Suppressor macrophage treated with lipopolysaccharide for 4 hours (primary cell): ENCODE results near the gene NEDD9.

ENCODE experiments used
- DNase-seq: peaks from one replicate; pipeline ENCODE4 v3.0.0-alpha.2; 2020

Gene NEDD9

GRCh38 chr6:11168091-11168635 lies 64.3 kb downstream of the NEDD9 start:
- DNase-seq = no peak

DNA sequence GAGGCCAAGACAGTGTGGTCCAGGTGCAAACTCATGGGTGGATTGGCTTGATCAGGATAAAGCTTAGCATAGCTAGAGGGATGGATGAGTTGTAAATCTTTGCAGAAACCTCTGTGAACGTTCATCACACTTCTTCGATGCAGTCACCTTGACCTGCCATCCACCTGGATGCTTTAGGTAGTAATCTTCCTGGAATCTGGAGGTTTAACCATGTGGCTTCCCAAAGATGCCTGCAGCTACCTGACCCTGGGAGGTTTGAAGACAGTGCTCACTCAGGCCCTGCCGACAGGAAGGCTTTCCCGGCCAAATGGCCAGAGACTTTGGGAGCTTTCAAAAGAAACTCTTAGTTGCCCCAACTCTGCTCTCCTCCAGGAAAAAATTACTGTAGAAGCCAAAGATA lies 65.5 kb downstream of the NEDD9 start:
- no peak for DNase-seq

DNA sequence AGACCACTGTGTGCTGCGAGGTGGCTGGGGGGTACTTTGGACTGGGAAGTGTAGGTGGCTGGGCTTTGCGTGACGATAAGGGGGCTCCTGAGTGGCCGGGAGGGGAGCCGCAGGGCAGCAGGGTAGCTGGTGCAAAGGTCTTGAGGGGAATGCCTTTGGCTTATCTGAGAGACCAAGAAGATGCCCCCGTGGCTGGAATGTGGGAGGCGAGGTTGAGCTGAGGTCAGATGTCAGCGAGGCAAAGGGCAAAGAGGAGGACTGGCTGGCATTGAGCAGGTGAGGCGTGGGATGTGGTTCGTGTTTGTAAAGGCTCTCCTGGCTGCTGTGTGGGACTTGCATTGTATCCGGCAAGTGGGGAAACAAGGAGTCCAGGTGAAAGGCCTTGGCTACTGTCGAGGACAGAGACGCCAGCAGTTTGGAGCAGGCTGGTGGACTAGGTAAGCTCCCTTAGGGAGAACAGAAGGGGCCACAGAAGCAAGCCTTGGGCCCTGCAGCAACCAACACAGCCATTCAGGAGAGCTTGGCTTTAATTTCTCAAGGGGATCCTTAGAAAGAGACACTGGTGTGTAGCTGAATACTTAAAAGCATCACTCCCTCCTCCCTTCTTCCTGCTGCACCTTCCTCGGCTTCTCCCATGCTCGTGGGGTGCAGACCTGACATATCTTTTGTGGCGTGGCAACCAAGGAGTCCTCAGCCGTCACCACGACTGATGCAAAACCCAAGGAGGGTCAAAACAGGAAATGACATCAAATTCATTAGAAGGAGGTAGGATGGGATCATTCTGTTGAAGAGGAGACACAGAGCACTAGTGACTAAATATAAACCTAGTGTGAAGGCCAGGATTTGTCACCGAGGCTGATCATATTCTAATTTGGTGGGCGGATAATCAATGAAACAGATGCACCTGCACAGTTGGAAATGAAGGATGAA lies 67.5 kb downstream of the NEDD9 start:
- DNase-seq = no peak

- DNase-seq = no peak
Observed at GRCh38 chr6:11163932-11164331, 68.5 kb downstream of the NEDD9 start.

DNA sequence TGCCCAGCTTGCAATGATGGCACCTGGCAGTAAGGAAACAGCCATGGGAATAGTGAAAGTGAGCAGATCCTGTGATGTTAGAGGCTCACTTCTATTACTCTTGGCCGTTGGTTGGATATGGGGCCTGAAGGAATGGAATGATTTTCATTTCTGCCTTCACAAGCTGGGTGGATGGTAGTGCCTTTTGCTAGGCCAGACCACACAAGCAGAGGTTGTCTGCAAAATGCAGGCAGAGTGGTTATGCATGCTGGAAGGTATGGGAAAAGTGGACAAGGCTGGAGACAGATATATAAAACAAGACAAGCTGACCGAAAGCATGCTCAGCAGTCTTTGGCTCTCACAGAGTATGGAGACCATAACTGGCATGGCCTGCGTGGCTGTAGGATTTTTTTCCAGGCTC lies 70.2 kb downstream of the NEDD9 start:
- DNase-seq = no peak

DNA sequence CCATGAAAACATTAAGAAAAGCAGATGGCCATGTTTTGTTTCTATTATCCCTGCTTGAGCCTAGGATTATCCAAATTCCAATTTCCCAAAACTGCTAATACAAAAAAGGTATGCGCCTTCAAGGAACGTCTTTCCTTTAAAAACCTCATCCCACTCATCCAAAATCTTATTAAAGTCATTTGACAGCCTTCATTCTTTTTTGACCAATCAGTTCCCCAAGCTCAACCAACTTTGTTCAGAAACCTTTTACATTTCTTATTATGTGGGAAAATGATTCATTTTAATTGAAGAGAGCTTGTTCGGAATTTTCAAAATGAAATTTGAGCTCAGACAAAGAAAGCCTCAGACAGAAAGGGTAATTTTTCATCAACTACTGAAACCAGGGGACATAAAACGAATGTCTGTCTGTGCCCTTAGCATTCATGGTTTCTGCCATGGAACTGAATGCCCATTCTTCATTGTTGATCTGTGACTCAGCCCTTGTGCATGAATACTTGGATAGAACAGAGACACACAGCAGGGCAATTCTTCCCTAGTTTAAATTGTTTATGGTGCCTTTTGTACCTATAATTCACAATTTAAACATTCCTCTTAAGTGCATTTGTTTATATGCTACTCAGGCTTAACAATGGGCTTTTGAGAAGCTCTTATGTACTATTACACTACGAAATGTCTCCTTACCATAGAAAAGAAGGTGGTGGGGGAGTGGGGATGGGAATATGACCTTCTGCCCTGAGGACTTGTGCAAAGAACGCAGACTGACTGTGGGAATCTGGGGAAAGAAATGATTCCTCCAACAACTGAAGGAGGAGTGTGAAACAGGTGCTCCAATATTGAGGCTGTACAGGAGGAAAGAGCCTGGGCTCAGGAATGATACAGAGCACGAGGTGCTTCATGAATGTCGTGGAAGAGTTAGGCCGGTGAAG lies 71.2 kb downstream of the NEDD9 start:
- DNase-seq = no peak

DNA sequence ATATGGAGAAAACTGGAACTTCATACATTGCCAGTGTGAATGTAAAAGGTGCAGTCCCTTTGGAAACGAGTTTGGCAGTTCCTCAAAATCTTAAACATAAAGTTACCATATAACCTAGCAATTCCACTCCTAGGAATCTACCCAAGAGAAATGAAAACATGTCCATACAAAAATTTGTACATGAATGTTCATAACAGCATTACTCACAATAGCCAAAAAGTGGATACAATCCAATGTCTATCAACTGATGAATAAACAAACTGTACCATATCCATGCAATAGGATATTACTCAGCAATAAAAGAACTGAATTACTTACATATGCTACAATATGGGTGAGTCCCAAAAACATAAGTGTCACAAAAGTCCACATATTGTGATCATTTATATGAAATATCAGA lies 72.3 kb downstream of the NEDD9 start:
- DNase-seq = no peak

DNA sequence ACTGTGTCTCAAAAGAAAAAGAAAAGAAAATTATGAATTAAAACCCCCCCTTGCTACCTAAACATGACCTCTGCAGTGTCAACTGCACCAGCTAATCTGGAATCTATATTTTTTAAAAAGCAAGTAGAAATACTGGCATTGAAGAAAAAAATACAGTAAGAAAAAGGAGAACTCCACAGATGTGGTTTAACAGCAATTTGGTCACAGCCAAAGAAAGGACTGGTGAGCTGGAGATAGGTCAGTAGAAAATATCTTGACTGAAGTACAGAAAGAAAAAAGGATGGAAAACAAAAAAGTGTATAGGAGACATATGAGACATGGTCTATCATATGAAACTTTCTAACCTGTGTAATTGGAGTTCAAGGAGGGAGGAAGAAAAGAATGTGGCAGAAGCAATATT lies 76.9 kb downstream of the NEDD9 start:
- no peak for DNase-seq

DNA sequence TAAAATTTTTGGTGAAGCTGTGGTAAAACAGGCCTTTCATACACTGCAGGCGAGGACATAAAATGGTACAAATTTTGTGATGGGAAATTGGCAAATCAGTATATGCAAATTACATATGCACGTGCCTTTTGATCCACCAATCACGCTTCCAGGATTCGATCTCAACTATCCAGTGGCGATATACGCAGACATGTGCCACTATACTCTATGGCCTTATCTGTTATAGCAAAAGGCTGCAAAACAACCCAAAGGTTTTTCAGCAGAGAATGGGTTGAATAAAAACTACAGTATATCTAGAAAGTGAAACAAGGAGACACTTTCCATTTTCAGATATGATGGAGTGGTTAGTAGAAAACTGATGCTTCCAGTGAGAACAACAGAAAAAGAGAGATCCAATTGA lies 79.0 kb downstream of the NEDD9 start:
- DNase-seq = no peak

GRCh38 chr6:11152581-11152980 lies 79.9 kb downstream of the NEDD9 start:
- no peak for DNase-seq

DNA sequence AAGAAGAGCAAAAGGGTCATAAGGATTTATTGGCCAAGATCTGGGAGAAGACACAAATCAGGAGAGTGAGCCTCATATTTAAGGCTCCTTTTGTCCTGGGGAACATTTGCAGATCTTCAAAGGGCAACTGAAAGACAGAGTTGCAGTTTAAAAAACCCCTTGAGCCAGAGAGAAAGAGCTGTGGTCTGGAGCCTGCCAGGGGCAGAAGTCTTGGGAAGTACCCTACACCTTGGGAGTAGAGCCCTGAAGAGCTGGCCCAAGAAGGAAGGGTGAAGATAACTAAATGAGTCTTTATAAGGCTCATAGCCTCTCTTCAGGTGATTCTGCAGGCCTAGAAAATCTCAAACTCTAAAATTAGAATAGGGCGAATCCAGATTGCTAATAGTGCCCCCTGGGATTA lies 81.0 kb downstream of the NEDD9 start:
- DNase-seq = no peak

DNA sequence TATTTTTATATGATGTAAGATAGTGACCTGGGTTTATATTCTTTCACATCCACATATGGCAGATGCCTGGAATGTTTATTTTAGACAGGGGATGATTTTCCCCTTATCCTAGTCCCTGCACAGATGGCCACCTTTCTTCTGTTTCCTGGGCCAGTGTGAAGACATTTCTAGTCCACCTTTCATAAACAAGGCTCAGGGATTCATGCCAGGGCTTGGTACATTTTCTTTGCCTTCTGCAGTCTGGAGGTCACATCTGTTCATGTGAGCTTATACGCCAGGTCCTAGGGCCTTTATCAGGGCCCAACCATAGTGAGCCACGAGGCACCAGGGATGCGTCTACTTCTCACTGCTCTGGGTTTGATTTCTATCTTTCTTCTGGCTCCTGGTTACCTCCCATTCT lies 82.9 kb downstream of the NEDD9 start:
- no peak for DNase-seq

DNA sequence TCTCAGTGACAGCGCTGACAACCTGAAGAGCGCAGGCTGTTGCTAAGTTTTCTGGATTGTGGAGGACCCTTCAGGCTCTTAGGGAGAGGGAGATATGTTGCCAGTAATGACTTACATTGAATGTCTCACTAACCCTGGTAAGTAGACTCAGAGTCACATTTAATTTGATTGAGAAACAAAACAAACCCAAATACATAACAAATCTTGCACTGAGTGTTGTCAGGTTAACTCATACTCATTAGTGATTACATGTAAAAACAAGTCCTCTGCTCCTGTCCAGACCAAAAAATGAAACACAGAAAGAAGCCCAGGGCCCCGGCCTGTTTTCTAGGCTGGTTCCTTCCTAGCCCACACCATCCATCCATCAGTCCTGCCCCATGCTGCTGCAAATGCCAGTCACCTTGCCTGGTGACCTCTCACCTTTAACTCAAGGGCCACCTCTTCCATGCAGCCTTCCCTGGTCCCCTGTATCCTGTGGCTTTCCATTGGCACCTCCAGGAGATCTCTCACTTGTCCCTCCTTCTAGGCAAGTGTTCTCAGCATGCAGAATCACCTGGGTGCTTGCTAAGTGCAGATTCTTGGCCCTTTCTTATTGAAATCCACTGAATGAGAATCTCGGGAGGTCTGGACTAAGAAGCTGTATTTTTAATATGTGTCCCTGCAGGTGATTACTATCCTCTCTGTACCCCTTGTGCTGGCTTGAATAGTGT lies 86.2 kb downstream of the NEDD9 start:
- no peak for DNase-seq

- DNase-seq = peak; percentile 80
Observed at GRCh38 chr6:11144393-11144851, 88.0 kb downstream of the NEDD9 start.

DNA sequence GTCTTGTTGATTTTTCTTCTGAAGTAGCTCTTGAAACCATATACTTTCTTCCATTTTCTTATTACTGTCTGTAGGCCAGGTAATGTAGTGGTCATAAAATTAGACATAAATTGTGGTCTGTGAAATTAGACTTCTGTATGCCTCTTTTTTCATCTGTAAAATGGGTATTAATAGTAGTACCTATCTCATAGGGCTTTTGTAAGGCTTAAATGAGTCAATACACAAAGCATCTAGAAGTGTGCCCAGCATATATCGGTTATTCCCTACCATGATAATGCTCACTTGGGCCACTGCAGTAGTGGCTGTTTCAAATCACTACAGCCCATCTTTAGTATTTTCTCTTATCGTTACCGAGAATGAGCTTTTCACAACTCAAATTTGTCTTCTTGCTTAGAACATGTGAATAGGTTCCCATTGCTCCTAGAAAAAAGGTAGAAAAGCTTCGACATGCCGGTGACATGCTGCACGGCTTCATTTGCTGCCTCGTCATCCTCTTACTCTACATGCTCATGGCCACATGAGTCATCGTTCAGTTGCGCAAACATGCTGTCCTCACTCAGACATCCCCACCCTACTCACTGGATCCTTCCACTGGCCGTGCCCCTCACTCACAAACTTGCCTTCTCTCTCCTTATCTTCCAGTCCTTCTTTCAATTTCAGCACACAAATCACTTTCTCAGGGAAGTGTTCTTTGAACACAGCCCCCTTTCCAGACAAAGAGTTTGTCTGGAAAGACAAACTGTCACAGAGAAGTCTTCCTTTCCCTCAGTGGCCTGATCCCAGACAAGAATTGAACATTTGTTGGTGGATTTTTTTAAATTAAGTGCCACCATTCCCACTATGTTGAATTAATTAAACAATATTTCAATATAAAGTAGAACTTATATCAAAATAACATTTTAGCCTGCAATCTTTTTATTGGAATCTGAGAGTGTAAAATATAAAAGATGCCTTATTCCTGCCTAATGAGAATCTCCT lies 88.8 kb downstream of the NEDD9 start:
- DNase-seq = peak; percentile 94

GRCh38 chr6:11142296-11143027 lies 90.0 kb downstream of the NEDD9 start:
- DNase-seq = peak; percentile 14

GRCh38 chr6:11141295-11141694 lies 91.2 kb downstream of the NEDD9 start:
- peak; percentile 26 for DNase-seq

GRCh38 chr6:11140056-11140455 lies 92.4 kb downstream of the NEDD9 start:
- no peak for DNase-seq

DNA sequence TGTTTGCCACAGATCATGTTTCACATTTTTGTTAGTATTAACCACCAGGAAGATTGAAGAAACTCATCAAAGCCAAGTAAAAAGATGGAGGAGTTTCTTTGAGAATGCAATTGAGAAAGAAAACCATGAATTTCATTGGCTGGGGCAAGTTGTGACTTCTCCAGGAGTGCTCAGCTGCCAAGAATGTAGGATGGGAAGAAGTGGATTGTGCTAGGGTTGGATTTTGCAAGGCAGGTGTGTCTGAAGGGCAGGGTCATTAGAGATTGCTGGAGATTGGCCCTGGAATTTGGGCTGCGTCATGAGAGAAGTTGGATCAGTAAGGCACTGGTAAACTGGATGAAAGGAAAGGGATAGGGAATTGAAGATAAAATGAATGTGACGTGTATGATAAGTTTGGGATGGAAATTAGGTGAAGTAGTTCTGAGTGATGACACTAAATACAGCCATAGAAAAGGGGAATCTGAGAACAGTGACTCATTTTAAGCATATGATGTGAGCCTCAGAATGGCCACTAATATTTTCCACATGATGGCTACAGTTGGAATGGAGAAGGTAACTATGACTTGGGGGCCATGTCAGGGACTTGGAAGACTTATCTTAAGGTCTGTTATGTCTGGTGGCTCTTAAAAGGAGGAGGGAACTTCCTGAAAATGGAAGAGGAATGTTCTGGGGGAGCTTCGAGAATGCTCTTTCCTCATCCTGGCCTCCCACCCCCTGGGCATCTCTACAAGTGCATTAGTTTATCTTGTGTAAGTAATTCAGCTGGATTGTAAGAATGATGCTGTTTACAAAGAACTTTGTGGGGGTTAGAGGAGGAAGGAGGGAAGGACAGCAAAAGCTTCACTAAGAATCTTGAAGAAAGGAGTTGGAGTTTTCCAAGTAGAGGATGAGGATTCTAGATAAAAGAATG lies 93.2 kb downstream of the NEDD9 start:
- peak; percentile 86 for DNase-seq

DNA sequence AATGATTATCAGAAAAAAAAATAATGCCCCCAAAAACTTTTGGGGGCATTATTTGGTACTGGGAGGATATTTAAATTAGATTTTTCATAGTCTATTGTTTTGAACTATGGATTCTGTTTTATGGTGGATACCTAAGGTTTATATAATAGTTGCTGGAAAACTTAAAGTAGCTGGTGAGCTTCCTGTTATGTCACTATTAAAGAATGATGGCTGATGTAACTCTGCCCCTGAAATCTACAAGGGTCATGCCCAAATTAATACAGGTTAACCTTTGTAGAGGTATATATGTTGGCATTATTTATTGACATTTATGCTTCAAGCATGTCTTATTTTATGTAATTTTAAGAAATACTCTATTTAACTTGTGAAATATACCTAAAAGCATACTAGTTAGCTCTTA lies 95.7 kb downstream of the NEDD9 start:
- DNase-seq = no peak
